HK-2 (cell line): ENCODE data around the gene CRYGB.
"Not testable (repeated sequence)": the region's sequence is repeated elsewhere in the genome, so short reads cannot be mapped to it uniquely, and the experiment has no call there.

Experiments used
- DNase-seq: peaks from one replicate; pipeline ENCODE4 v3.0.0-alpha.2; 2018; ENCODE audit not compliant: unreplicated experiment

The CRYGB gene

DNA sequence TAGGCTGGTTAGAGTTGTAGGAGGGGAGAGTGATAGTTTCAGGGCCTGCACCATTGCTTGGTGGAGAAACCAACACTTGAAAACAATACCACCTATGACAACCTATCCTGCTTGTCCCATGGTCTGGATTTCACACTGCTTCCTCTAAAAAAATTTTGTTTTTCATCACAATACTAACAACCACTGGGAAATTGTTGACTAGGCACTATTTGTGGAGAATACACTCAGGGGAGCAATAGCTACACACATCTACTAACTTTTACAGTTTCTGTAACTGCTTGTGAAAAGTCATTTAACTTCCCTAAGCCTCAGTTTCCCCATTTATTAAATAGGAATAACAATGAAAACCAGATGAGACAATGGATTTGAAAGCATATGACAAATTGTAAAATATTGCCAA, 4.1 kb upstream of the CRYGB start:
- no peak for DNase-seq

DNA sequence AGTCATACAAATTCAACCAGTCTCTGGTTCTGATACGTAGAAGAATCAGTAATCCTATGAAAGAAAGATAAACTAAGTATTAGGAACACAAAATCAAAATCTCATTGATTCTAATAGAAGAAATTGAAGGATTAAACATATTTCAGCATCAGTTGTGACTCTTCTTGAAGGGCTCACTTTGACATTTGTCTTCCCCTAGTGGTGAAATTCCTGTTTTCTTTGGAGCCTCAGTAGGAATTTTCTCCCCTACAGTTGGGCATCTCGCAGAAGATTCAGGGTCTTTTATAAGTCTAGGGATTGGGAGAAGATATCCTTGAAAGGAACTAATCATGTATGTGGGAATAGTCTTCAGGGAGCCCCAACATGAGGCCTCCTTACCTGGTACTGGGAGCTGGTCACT, 2.8 kb upstream of the CRYGB start:
- DNase-seq: no peak

DNA sequence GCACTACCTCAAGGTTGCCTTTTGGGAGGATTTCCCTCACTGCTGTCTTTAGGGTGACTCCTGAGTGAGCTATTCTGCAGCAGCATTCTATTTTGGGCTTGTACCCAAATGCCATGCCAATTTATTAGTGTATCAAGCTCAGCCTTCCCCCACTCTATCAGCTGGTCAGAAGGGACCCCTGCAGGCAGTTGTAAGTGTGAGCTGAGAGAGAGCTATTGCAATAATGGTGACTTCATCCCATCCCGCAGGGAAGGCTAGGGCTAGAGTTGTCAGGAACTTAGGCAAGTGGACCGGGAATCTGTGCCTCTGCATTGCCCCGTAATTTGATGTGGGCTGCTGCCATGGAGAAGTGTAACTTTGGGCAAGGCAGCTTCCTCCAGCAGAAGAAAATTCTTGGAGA, 1.8 kb upstream of the CRYGB start:
- no peak for DNase-seq

GRCh38 chr2:208147008-208147407, 1.1 kb upstream of the CRYGB start:
- DNase-seq: no peak

GRCh38 chr2:208142925-208143799, 2.8 kb downstream of the CRYGB start:
- no peak for DNase-seq

DNA sequence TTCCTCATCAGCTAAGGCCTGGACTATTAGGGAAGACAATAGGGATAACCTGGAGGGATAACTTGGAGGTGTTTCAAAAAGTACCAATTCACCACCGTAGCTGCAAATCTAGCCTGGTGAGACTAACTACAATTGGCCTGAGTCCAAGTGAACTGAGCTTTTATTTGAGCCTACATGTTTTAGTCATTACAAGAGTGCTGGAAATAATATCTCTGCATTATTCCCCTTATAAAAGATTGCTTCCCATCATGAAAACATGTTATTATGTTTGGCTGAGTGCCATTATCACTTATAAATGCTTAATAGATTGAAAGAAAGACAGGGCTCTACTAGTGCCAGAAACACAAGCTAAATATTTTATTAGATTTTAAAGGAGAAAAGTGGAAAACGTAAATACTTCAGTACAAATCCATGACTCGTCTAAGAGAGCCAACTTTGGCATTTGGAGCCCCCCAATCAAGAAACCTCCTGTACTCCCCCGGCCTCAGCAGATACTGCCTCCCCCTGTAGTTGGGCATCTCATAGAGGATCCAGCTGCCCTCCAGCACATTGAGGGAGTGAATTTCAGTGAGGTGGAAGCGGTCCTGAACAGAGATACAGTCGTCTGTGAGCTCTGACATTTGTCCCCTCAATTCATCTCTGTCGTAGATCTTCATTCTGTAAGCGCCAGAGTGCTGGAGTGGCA, 3.6 kb downstream of the CRYGB start:
- DNase-seq: no peak

DNA sequence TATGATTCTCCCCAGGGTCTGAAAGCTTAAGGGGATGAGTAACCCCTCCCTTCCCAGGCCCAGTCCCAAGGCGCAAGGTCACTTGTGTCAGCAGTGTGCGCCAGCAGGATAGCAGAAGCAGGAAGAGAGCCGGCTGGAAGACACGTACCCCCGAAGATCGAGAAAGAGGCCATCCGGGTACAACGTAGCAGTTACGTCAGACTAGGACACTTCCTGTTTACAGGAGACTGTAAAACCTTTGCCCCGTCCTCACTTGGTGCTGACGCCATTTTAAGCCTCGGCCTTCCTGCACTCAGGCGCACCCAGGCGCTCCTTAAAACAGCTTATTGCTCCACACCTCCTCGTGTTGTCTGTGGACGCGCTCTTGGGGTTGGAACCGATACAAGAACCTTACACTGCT, 6.5 kb downstream of the CRYGB start:
- DNase-seq: no peak

GRCh38 chr2:208138334-208138733, 7.6 kb downstream of the CRYGB start:
- not testable (repeated sequence) for DNase-seq

- no peak for DNase-seq
These were observed 9.3 kb downstream of the CRYGB start for GRCh38 chr2:208136716-208137094.

DNA sequence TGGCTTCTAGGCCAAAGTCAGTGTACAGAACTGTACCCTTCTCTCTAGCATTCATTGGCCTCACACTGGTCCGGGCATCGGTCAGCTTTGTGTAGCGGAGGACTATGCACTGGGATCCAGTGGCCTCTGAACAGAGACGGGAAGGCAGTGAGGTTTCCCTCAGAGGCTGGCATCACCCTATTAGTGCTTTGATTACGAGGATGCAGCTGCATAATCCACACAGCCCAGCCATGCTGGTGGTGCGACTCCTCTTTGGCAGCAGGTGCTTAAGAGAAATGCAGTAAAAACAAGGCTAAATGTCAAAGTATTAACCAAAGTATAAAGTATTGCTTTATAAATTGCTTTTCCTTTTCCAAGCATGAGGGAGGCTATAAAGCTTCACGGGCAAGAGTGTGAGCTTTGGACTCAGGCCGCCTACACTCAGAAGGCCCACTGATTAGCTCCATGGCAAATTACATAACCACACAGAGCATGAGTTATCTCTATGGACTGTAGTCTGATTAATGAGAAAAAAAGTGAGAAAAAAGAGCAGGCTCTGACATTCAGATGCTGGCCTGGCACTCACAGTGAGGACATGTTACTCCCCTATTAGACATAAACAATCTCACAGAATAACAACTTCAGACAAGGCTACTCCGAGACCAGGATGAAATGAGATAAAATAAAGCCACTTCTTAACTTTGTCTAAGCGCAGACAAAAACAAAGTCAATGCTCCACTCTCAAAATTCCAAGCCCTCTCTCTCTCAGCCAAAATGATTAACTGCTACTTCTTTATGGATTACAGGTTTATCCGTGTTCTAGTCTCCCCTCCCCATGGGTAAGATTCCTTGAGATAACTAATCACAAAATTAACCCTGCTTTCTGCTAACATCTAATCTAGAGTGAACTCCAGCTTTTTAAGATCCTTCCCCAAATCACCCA, 9.9 kb downstream of the CRYGB start:
- DNase-seq: no peak

- no peak for DNase-seq
These were observed 10.9 kb downstream of the CRYGB start for GRCh38 chr2:208134928-208135586.

- no peak for DNase-seq
These were observed 15.2 kb downstream of the CRYGB start for GRCh38 chr2:208130712-208131110.

DNA sequence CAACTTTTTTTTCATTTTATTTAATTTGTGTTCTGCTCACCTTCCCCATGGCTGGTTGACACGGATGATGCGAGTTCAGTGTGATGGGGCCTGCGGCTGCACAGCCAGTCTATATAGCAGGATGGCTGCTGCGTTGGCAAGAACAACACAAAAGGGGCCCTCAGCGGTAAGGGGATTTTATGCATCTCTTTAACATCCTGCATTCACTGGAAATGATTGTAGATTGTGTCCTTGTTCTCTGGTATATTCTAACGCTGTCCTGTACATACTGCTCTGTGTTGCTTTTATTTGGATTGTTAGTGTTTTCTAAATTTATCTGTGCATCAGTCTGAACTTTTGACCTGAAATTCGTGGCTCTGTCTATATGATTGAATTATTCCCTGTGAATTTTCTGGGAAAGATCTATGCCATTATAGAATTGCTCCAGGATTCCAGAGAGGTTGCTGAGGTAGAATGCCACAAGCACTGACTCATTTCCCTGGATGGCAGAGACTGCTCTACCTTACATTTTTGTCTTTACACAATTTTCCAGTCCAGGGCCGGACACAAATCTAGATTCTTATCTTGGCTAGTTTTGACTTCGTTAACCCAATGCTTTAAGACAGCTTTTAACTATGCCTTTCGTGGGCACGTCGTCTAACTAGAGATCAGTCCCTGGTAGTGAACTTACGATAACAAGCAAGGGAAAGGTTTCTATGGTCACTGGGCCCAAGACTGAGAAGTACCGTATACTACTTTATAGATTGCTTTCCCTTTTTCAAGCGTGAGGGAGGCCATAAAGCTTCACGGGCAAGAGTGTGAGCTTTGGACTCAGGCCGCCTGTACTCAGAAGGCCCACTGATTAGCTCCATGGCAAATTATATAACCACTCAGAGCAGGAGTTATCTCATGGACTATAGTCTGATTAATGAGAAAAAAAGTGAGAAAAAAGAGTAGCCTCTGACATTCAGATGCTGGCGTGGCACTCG, 15.9 kb downstream of the CRYGB start, which contains the start of gene CRYGC:
CRYGC (minus strand) TSS at position 85 of the 968 bp plus-strand sequence; CDS start at position 49, 36 bp downstream.
- DNase-seq: no peak

DNA sequence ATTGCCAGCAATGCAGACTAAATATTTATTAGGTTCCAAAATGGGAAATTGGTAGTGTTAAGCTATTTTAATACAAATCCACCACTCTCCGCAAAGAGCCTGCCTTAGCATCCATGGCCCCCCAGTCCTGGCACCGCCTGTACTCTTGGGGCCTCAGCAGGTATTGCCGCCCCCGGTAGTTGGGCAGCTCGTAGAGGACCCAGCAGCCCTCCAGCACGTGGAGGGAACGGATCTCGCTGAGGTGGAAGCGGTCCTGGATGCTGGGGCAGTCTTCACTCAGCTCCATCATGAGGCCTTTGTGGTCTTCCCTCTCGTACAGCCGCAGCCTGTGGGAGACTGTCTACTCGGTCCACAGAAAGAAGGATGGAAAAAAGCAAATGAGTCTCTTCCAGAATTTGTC, 17.8 kb downstream of the CRYGB start:
- DNase-seq: no peak

DNA sequence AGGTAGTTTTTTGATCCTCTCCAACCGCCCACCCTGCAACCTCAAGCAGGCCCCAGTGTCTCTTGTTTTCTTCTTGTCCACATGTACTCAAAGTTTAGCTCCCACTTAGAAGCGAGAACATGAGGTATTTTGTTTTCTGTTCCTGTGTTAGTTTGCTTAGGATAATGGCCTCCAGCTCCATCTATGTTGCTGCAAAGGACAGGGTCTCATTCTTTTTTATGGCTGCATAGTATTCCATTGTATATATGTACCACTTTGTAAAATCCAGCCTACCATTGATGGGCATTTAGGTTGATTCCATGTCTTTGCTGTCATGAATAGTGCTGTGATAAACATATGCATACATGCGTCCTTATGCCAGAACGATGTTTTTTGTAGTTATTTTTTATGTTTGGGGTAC, 18.9 kb downstream of the CRYGB start:
- DNase-seq: no peak

DNA sequence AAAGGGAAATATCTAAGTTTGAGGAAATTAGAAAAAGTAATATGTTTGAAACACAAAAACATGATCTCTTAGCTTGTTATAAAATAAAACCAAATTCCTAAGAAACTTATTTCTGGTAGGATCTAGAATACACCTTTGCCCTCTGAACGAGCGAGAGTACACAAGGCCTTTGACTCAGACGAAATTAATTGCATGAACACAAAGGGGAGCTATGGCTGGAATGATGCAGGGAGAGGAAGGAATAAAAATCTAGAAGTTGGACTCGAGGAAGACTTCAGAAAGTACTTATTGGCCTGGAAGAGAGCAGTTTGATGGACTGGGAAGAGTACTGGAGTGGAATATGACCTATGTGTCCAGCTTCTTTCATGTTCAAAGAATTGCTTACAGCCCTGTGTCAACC, 20.7 kb downstream of the CRYGB start:
- DNase-seq: no peak

GRCh38 chr2:208124013-208124715, 21.8 kb downstream of the CRYGB start, which contains the start of gene CRYGD:
TSS of gene CRYGD (minus strand) at chr2:208124524. CDS start at chr2:208124473, 51 bp downstream.
- DNase-seq: not testable (repeated sequence)

GRCh38 chr2:208122248-208122647, 23.7 kb downstream of the CRYGB start:
- no peak for DNase-seq

GRCh38 chr2:208118918-208119317, 27.0 kb downstream of the CRYGB start:
- no peak for DNase-seq

GRCh38 chr2:208117390-208117789, 28.6 kb downstream of the CRYGB start:
- DNase-seq: not testable (repeated sequence)
